Colonic mucosa (tissue), 4 donors: ENCODE measurements around the gene CHCHD3. TPM values are rescaled to one million over a fixed set of nuclear protein-coding genes. Genes with fewer than 3 reads are reported as not detected.

Experiments used
- DNase-seq: peaks from one replicate; pipeline ENCODE4 v3.0.0-alpha.2; 2020
- H3K27ac ChIP-seq: fragments of 200-600 bp; one replicate; pipeline ENCODE4 v1.8.0; 2021
- H3K27me3 ChIP-seq: fragments of 200-600 bp; one replicate; pipeline ENCODE4 v1.8.0; 2021
- H3K36me3 ChIP-seq: fragments of 200-600 bp; one replicate; pipeline ENCODE4 v1.8.0; 2021
- H3K4me1 ChIP-seq: fragments of 200-600 bp; one replicate; pipeline ENCODE4 v1.8.0; 2021; ENCODE audit warnings: mild to moderate bottlenecking
- H3K4me3 ChIP-seq: fragments of 200-600 bp; one replicate; pipeline ENCODE4 v1.8.0; 2021
- H3K9ac ChIP-seq, 2 donors: one replicate each; pipeline ENCODE4 v1.7.0; 2013; ENCODE audit warnings: control low read depth in 2 of 2, low read depth in 2 of 2, low read length in 2 of 2
- H3K9me3 ChIP-seq: fragments of 200-600 bp; one replicate; pipeline ENCODE4 v1.8.0; 2021
- intact Hi-C: fragments of 100-400 bp; cut with DNase I; formaldehyde crosslinking; loops from one replicate; pipeline ENCODE4 v1.14.1; 2022
- total RNA-seq, 2 donors: library from RNA; stranded (reverse); fragmentation: NEBNext Ultra II Directional in 1 of 2; extraction: Animal tissue kit (Norgen Biotek cat#: 25700) in 1 of 2; gene quantifications; one replicate each; pipeline ENCODE4 v1.2.1, GENCODE V29; 2021
- TF ChIP-seq, protein P1 (sequence below): fragments of 200-600 bp; IDR thresholded peaks from one replicate; pipeline ENCODE4 v1.8.0; 2022; ENCODE audit warnings: antibody characterized with exemption, mild to moderate bottlenecking
- donor health status: healthy.
- donor health status: DM: no; HTN: no; CAD: no.
- donor health status: DM: no; HTN: no; CAD: no.

The CHCHD3 gene
- total RNA-seq, 2 donors from 2014 or later = 81.5 to 112 TPM

DNA sequence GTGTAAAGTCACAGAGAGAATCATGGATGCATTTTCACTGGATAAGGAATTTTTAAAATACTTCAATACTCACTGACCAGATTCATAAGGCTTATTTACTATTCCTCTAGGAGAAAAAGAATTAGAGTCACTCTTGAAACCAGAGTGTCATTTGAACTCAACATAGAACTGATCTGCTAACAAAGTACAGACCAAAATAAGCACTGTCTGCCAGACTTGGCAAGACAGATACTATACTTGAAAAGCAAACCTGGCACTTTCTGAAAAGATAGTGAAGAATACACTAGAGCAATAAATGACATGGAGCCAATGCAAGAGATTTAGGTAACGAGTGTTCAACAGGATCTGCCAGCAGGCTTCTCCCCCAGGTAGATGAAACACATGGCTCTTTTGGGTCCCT lies 215.3 kb downstream of the CHCHD3 start:
- no peak overlapping the region for H3K4me3 ChIP-seq
- intact Hi-C loops = no loop called here
- no peaks in the 10 kb centered on the region for H3K4me1 ChIP-seq
- H3K9me3 ChIP-seq = no peaks in the 10 kb centered on the region
- no peaks in the 10 kb centered on the region for H3K27me3 ChIP-seq
- H3K27ac ChIP-seq = no peak overlapping the region
- no peak for DNase-seq
- no peak overlapping the region for H3K9ac ChIP-seq
- no peaks in the 10 kb centered on the region for H3K36me3 ChIP-seq
- TF ChIP-seq, protein P1, sequence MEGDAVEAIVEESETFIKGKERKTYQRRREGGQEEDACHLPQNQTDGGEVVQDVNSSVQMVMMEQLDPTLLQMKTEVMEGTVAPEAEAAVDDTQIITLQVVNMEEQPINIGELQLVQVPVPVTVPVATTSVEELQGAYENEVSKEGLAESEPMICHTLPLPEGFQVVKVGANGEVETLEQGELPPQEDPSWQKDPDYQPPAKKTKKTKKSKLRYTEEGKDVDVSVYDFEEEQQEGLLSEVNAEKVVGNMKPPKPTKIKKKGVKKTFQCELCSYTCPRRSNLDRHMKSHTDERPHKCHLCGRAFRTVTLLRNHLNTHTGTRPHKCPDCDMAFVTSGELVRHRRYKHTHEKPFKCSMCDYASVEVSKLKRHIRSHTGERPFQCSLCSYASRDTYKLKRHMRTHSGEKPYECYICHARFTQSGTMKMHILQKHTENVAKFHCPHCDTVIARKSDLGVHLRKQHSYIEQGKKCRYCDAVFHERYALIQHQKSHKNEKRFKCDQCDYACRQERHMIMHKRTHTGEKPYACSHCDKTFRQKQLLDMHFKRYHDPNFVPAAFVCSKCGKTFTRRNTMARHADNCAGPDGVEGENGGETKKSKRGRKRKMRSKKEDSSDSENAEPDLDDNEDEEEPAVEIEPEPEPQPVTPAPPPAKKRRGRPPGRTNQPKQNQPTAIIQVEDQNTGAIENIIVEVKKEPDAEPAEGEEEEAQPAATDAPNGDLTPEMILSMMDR = no peak

DNA sequence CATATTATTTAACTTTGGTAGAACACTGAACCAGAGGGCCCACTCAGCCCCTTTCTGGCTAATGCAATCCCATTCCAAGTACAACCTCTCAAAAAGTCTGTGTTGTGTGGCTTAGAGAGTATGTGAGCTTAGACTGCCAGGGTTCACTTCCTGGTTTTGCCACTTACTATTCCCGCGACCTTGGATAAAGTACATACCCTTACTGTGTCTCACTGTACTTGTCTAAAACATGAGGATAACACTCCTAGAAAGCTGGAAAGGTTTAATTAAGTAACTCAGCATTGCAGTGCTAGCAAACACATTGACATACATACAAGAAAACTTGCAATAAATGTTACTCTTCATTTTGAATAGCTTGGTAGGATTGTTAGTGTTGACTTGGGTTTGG lies 215.8 kb downstream of the CHCHD3 start:
- intact Hi-C loops = no loop called here
- H3K4me1 ChIP-seq = no peaks in the 10 kb centered on the region
- no peaks in the 10 kb centered on the region for H3K9me3 ChIP-seq
- DNase-seq = no peak
- no peak overlapping the region for H3K27ac ChIP-seq
- no peak overlapping the region for H3K9ac ChIP-seq
- no peak overlapping the region for H3K4me3 ChIP-seq
- no peaks in the 10 kb centered on the region for H3K36me3 ChIP-seq
- no peaks in the 10 kb centered on the region for H3K27me3 ChIP-seq
- TF ChIP-seq, protein P1 = no peak

DNA sequence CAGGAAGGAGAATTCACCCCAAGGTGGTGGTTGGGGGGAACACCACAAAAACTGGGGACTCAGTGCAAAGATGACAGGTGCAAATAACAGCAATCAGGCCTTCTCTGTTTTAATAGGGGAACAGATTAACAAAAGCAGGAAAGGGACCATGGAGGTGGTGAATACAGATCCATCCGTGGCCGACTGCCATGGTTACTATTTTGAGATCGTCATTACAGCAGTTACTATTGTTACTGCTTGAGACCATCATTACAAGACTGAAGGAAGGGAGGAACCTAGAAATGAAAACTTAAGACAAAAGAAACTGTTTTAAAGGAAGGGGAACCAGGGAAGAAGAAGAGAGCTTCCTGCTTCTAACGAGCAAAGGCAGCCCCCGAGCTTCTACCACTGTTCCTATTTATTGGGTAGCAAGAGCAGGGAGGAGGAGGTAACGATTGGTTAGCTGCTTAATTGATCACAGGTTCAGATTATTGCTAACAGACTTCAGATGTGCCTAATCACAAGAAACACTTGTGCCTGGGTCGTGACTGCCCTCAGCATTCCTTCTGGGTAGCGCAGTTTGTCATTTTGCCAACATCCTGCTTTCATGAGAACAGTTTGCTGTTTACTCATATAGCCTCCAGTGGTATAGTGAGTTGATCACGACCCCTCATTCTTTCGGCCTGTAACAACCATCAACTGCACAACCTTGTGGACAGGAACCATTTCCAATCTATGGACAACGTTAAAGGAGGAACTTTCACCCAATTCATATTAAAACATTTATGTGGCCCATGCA lies 216.3 kb downstream of the CHCHD3 start:
- H3K36me3 ChIP-seq = no peaks in the 10 kb centered on the region
- intact Hi-C loops = no loop called here
- no peaks in the 10 kb centered on the region for H3K9me3 ChIP-seq
- H3K9ac ChIP-seq = no peak overlapping the region
- no peak for DNase-seq
- TF ChIP-seq, protein P1 = no peak
- no peaks in the 10 kb centered on the region for H3K27me3 ChIP-seq
- no peak overlapping the region for H3K27ac ChIP-seq
- H3K4me1 ChIP-seq = no peaks in the 10 kb centered on the region
- no peak overlapping the region for H3K4me3 ChIP-seq

DNA sequence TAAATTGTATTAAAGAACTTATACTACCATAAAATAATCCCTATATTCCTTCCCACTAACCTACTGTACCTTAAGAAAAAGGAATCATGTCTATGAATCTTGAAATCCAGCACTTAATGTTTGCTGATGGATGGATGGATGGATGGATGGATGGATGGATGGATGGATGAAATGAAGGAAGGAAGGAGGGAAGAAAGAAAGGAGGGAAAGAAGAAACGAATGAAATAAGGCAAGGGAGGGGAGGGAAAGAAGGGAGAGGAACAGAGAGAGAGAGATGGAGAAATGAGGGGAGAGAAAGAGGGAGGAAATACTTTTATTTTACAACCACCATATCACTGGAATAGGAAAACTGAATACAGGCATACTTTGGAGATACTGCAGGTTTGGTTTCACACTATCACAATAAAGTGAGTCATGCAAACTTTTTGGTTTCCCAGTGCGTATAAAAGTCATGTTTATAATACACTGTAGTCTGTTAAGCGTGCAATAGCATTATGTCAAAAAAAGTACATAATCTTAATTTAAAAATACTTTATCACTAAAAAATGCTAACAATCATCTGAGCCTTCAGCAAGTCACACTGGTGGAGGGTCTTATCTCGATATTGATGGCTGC lies 219.8 kb downstream of the CHCHD3 start:
- no peak overlapping the region for H3K27ac ChIP-seq
- TF ChIP-seq, protein P1 = no peak
- H3K36me3 ChIP-seq = no peaks in the 10 kb centered on the region
- no peak overlapping the region for H3K9ac ChIP-seq
- no peaks in the 10 kb centered on the region for H3K9me3 ChIP-seq
- intact Hi-C loops = no loop called here
- H3K4me1 ChIP-seq = no peaks in the 10 kb centered on the region
- no peak for DNase-seq
- no peak overlapping the region for H3K4me3 ChIP-seq
- no peaks in the 10 kb centered on the region for H3K27me3 ChIP-seq

DNA sequence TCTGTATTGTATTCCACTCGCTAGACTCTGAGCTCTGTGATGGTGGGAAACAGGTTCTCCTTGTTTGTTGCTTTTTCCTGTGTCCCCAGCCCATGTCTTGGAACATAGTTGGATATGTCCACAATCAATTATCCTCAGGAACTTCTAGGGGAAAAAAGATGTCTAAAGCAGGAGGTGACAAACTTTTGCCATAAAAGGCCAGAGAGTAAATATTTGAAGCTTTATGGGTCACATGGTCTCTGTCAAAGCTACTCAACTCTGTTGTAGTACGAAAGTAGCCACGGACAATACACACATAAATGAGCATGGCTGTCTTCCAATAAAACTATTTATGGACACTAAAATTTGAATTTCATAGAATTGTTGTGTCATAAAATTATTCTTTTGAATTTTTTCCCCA lies 220.5 kb downstream of the CHCHD3 start:
- H3K27ac ChIP-seq = no peak overlapping the region
- no peaks in the 10 kb centered on the region for H3K9me3 ChIP-seq
- no peak overlapping the region for H3K4me3 ChIP-seq
- intact Hi-C loops = no loop called here
- no peaks in the 10 kb centered on the region for H3K4me1 ChIP-seq
- no peaks in the 10 kb centered on the region for H3K36me3 ChIP-seq
- TF ChIP-seq, protein P1 = no peak
- DNase-seq = no peak
- H3K9ac ChIP-seq = no peak overlapping the region
- H3K27me3 ChIP-seq = no peaks in the 10 kb centered on the region
